Subcutaneous abdominal adipose tissue (tissue), 5 donors: ENCODE data around the gene FUT8.
"Not testable (repeated sequence)": the region's sequence is repeated elsewhere in the genome, so short reads cannot be mapped to it uniquely, and the experiment has no call there.

Experiments
- H3K27ac ChIP-seq: one replicate; pipeline ENCODE4 v1.7.0; 2013; ENCODE audit warnings: low read depth, mild to moderate bottlenecking, inconsistent platforms, low read length, moderate library complexity
- H3K27me3 ChIP-seq, 5 donors: one replicate each; pipeline ENCODE4 v1.7.0; 2013; ENCODE audit warnings: low read length in 5 of 5, inconsistent platforms in 1 of 5; ENCODE audit not compliant: control insufficient read depth in 5 of 5, insufficient read depth in 4 of 5
- H3K36me3 ChIP-seq, 5 donors: one replicate each; pipeline ENCODE4 v1.7.0; 2013; ENCODE audit warnings: low read length in 5 of 5; ENCODE audit not compliant: control insufficient read depth in 5 of 5, insufficient read depth in 5 of 5
- H3K4me1 ChIP-seq, 5 donors: one replicate each; pipeline ENCODE4 v1.7.0; 2013; ENCODE audit warnings: low read length in 5 of 5, mild to moderate bottlenecking in 3 of 5, moderate library complexity in 1 of 5; ENCODE audit not compliant: control insufficient read depth in 5 of 5, insufficient read depth in 5 of 5
- H3K4me3 ChIP-seq, 5 donors: one replicate each; pipeline ENCODE4 v1.7.0; 2013; ENCODE audit warnings: low read length in 5 of 5, low read depth in 1 of 5
- H3K9ac ChIP-seq, 5 donors: one replicate each; pipeline ENCODE4 v1.7.0; 2013; ENCODE audit warnings: low read length in 5 of 5, mild to moderate bottlenecking in 4 of 5, moderate library complexity in 3 of 5
- H3K9me3 ChIP-seq, 5 donors: one replicate each; pipeline ENCODE4 v1.7.0; 2013; ENCODE audit warnings: low read length in 5 of 5; ENCODE audit not compliant: control insufficient read depth in 5 of 5
- donor health status: healthy.
- donor health status: healthy.
- donor health status: healthy.
- donor health status: healthy.
- donor health status: healthy.

Gene FUT8

DNA sequence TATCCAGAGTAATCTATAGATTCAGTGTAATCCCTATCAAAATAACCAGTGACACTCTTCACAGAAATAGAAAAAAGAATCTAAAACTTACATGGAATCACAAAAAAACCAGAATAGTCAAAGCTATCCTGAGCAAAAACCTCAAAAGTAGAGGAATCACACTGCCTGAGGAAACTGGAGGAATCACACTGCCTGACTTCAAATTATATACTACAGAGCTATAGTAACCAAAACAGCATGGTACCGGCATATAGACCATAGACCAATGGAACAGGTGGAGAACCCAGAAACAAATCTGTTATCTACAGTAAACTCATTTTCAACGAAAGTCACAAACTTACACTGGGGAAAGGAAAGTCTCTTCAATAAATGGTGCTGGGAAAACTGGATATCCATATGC lies 244.0 kb downstream of the FUT8 start:
- Histone ChIP-seq H3K27me3 (no peaks in the 10 kb centered on the region), H3K36me3 (no peaks in the 10 kb centered on the region), H3K4me3 (no peak overlapping the region), H3K27ac (no peak overlapping the region), H3K9me3 (no peaks in the 10 kb centered on the region), H3K9ac (no peak overlapping the region), H3K4me1 (no peaks in the 10 kb centered on the region)

GRCh38 chr14:65658202-65658601 lies 245.7 kb downstream of the FUT8 start:
- H3K9ac ChIP-seq = no peak overlapping the region
- no peak overlapping the region for H3K27ac ChIP-seq
- H3K27me3 ChIP-seq = no peaks in the 10 kb centered on the region

GRCh38 chr14:65661865-65662264 lies 249.3 kb downstream of the FUT8 start:
- Histone ChIP-seq H3K27ac (no peak overlapping the region), H3K9ac (no peak overlapping the region), H3K9me3 (no peaks in the 10 kb centered on the region), H3K36me3 (no peaks in the 10 kb centered on the region), H3K4me1 (no peaks in the 10 kb centered on the region), H3K4me3 (no peak overlapping the region), H3K27me3 (no peaks in the 10 kb centered on the region)

More at GRCh38 chr14:65658202-65658601, 245.7 kb downstream of the FUT8 start:
- H3K4me3 ChIP-seq = no peak overlapping the region
- no peaks in the 10 kb centered on the region for H3K4me1 ChIP-seq
- no peaks in the 10 kb centered on the region for H3K36me3 ChIP-seq
- H3K9me3 ChIP-seq = no peaks in the 10 kb centered on the region

DNA sequence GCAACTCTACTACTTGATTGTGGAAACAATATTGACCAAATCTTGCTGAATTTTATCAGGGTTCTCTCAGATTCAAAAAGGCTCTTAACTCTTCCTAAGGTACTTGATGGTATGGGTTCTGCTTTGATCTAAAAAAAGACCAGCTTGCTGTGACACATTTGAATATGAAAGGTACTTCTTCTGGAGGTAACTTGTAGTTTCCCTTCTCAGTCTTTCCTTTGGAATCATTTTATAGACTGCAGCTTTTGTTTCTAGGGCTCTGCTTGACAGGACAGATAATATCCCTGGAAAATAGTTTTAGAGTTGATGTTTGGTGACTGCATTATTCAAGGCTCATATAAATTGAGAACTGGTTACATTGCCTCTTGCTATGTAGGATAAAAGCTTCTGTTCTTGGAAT lies 251.9 kb downstream of the FUT8 start:
- Histone ChIP-seq H3K4me1 (no peaks in the 10 kb centered on the region), H3K27me3 (no peaks in the 10 kb centered on the region), H3K9ac (no peak overlapping the region), H3K9me3 (no peaks in the 10 kb centered on the region), H3K27ac (no peak overlapping the region), H3K4me3 (no peak overlapping the region), H3K36me3 (peaks cover 0 to 3% (median 0%) of the 10 kb centered on the region in 5 donors)

GRCh38 chr14:65676361-65677014 lies 264.0 kb downstream of the FUT8 start:
- Histone ChIP-seq H3K4me3 (no peak overlapping the region), H3K27ac (no peak overlapping the region)

DNA sequence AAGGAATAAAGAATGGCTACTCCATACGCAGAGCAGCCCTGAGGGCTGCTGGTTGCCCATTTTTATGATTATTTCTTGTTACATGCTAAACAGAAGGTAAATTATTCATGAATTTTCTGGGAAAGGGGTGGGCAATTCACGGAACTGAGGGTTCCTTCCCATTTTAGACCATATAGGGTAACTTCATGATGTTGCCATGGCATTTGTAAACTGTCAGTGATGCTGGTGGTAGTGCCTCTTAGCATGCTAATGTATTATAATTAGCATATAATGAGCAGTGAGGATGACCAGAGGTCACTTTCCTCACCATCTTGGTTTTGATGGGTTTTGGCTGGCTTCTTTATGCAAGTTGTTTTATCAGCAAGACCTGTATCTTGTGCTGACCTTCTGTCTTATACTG lies 273.0 kb downstream of the FUT8 start:
- no peaks in the 10 kb centered on the region for H3K4me1 ChIP-seq
- no peak overlapping the region for H3K4me3 ChIP-seq
- H3K27me3 ChIP-seq = no peaks in the 10 kb centered on the region
- H3K9me3 ChIP-seq = peaks cover 0 to 5% (median 2%) of the 10 kb centered on the region in 5 donors
- H3K27ac ChIP-seq = no peak overlapping the region
- H3K9ac ChIP-seq = no peak overlapping the region
- peaks cover 0 to 3% (median 0%) of the 10 kb centered on the region in 5 donors for H3K36me3 ChIP-seq

More at GRCh38 chr14:65676361-65677014, 264.0 kb downstream of the FUT8 start:
- Histone ChIP-seq H3K4me1 (no peaks in the 10 kb centered on the region), H3K27me3 (no peaks in the 10 kb centered on the region), H3K9me3 (no peaks in the 10 kb centered on the region), H3K36me3 (peaks cover 0 to 2% (median 0%) of the 10 kb centered on the region in 5 donors), H3K9ac (no peak overlapping the region)

DNA sequence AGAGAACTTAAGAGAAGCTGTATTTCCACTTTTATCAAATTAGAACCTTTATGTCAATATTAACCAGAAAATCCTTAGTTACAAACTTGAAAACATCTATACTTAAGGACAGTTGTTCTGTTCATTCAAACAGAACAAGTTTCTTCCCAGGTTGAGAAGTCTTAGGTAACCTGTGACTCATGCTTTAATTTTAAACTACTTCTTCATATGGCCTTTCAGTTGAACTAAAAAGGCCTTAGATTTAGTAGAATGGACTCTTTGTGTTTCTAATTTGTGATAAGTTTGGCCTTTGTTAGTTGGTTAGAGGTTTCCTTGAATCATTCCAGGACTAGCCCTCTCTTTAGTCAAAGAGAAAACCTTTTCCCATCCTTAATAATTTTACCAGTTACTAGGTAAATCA lies 274.2 kb downstream of the FUT8 start:
- Histone ChIP-seq H3K4me3 (no peak overlapping the region), H3K9ac (no peak overlapping the region), H3K27ac (no peak overlapping the region), H3K4me1 (no peaks in the 10 kb centered on the region), H3K9me3 (peaks cover 0 to 5% (median 2%) of the 10 kb centered on the region in 5 donors), H3K27me3 (no peaks in the 10 kb centered on the region), H3K36me3 (peaks cover 0 to 3% (median 0%) of the 10 kb centered on the region in 5 donors)

DNA sequence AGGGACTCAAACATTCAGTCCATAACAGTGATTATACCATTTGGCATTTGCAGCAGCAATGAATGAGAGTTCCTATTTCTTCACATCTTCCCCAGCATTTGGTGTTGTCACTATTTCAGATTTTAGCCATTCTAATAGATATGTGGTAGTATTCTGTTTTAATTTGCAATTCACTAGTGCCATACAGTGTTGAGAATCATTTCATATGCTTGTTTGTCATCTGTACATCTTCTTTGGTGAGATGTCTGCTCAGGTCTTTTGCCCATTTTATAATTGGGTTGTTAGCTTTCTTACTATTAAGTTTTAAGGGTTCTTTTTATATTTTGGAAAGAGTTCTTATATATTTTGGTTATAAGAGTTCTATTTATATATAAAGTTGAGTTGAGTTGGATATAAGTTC lies 276.5 kb downstream of the FUT8 start:
- no peaks in the 10 kb centered on the region for H3K27me3 ChIP-seq
- no peak overlapping the region for H3K4me3 ChIP-seq
- no peak overlapping the region for H3K9ac ChIP-seq
- peaks cover 0 to 3% (median 0%) of the 10 kb centered on the region in 5 donors for H3K36me3 ChIP-seq
- peaks cover 0 to 5% (median 2%) of the 10 kb centered on the region in 5 donors for H3K9me3 ChIP-seq
- H3K27ac ChIP-seq = no peak overlapping the region
- no peaks in the 10 kb centered on the region for H3K4me1 ChIP-seq

GRCh38 chr14:65692566-65692965 lies 280.0 kb downstream of the FUT8 start:
- H3K9ac ChIP-seq, H3K9me3 ChIP-seq, H3K27me3 ChIP-seq, H3K4me1 ChIP-seq, H3K36me3 ChIP-seq, H3K27ac ChIP-seq, H3K4me3 ChIP-seq: not testable (repeated sequence)

- H3K9me3 ChIP-seq = peaks cover 0 to 3% (median 0%) of the 10 kb centered on the region in 5 donors
- H3K36me3 ChIP-seq = no peaks in the 10 kb centered on the region
- H3K4me3 ChIP-seq = no peak overlapping the region
These were observed 284.3 kb downstream of the FUT8 start for GRCh38 chr14:65696801-65697200.

More at GRCh38 chr14:65696801-65697200, 284.3 kb downstream of the FUT8 start:
- Histone ChIP-seq H3K27ac (no peak overlapping the region), H3K4me1 (no peaks in the 10 kb centered on the region), H3K9ac (no peak overlapping the region), H3K27me3 (no peaks in the 10 kb centered on the region)
